GM21423 (cell line): ENCODE results near the gene SFXN5.
"Not testable (repeated sequence)": the region's sequence is repeated elsewhere in the genome, so short reads cannot be mapped to it uniquely, and the experiment has no call there.

Experiments
- ATAC-seq: cut with Tn5 transposase; IDR thresholded peaks from one replicate; pipeline ENCODE4 v1.9.1; 2021; ENCODE audit warnings: mild to moderate bottlenecking, moderate library complexity; ENCODE audit not compliant: unreplicated experiment

Gene SFXN5

GRCh38 chr2:73078457-73079411, 7.2 kb upstream of the SFXN5 start:
- no peak for ATAC-seq

- no peak for ATAC-seq
These were observed 5.9 kb upstream of the SFXN5 start for GRCh38 chr2:73077424-73077795.

DNA sequence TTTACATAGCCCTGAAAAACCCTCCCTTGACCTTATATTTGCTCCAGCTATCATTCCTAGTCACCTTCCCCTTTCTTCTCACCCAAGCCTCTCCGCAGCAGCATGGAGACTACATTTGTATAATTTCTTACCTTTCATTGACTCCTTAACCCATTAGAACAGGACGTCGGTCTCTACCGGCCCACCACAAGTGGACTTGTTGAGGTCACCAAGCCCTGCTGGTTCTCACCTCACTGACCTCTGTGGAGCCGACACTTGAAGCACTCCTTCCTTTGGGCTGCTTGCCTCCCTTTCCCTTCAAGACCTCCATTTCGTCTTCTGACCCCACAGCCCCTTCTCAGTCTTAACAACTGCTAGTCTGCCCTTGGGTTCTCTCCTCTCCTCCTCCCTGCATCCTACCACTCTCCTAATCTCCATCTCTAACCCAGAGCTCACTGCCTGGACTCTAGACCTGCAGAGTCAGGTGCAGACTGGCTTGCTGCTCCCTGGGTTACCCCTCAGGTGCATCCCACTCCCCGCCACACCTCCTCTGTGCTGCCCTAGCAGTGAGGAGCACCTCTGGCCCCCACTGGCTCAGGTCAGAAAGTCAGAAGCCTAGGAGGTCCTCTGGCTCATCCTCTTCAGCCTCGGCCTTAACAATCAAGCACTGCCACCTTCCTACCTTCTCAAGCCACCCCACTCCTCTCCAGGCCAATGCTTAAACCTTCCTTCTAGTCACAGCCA, 5.3 kb upstream of the SFXN5 start:
- no peak for ATAC-seq

DNA sequence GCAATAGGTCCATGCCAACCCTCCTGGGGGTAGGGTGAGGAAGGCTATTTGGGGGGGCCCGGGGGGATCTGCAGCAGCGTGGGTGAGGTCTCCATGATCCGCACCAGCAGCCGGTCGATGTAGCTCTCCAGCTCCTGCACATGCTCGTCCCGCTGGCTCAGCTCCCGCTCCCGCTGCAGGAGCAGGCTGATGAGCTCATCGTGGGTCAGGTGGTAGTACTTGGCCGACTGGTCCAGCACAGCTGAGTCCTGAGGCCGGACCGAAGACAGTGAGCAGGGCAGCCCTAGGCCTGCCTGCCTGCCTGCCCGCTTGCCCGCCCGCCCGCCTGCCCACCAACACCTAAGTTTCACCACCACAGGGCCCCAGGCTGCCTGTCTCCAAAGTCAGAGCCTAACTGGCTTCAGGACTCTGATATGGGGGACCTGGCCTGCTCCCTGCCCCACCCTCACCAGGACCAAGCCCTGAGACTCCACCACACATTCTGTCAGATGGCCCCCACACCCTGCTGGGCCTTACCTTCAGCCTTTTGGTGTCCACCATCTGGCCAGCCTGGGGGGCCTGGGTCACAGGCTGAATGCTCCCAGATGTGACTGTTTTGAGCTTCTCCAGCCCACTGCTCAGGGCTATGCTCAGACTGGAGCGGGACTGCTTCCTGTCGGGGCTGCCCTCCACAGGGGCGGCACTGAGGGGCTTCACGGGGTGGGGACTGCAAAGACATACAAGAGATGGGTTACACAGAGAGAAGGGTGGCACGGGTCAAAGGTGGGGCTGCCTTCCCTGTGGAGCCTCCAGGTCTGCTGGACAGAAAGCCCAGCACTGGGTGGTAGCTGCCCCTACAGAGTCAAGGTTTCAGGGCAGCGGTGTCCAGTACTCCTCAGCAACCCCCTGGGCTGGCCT, 4.2 kb upstream of the SFXN5 start:
- ATAC-seq: no peak

- no peak for ATAC-seq
These were observed 2.9 kb upstream of the SFXN5 start for GRCh38 chr2:73074110-73075069.

- ATAC-seq: no peak
These were observed 904 bp upstream of the SFXN5 start for GRCh38 chr2:73072416-73072815.

DNA sequence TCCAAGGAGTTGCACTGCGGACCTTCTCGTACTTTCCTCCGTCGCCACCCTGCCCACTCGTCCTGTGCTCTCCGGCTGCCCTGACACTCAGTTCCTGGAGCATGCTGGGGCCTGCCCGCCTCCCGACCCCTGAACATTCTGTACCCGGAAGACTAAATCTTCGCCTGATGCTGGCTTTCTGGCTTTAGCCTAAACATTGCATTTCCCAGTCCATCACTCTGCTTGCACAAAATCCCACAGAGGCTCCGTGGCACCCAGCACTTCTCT, 550 bp upstream of the SFXN5 start:
- ATAC-seq: peak; percentile 6

DNA sequence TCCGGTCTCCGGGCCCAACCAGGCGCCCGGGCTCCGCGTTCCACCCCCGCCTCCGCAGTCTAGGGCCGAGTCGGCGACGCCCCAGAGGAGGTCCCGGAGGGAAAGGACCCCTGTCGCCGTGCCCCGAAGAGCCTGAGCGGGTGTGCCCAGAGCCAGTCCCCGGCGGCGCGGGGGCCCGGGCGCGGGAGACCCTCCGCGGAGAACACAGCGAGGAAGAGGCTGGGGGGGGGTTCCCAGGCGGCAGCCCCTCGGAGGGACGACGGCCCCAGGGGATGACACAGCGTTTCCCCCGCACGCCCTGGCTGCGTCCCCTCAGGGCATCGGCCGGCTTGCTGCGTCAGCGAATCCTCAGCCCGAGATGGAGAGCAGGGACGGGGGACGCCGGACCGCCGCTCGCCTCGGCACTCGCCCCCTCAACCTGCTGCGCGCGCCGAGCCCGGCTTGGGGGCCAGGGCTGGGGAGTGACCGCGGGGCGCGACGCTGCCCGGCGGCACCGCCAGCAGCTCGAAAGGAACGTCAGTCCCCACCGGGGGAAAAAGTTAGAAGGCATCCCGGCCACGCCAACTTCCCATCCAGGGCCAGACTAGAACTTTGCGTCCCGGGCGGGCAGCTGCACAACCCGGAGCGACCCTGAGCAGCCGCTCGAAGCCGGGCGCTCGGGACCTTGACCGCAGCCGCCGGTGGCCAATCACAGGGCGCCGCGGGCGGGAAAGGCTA, 711 bp downstream of the SFXN5 start:
- ATAC-seq: peak; percentile 21

- no peak for ATAC-seq
These were observed 1.5 kb downstream of the SFXN5 start for GRCh38 chr2:73069855-73070642.

DNA sequence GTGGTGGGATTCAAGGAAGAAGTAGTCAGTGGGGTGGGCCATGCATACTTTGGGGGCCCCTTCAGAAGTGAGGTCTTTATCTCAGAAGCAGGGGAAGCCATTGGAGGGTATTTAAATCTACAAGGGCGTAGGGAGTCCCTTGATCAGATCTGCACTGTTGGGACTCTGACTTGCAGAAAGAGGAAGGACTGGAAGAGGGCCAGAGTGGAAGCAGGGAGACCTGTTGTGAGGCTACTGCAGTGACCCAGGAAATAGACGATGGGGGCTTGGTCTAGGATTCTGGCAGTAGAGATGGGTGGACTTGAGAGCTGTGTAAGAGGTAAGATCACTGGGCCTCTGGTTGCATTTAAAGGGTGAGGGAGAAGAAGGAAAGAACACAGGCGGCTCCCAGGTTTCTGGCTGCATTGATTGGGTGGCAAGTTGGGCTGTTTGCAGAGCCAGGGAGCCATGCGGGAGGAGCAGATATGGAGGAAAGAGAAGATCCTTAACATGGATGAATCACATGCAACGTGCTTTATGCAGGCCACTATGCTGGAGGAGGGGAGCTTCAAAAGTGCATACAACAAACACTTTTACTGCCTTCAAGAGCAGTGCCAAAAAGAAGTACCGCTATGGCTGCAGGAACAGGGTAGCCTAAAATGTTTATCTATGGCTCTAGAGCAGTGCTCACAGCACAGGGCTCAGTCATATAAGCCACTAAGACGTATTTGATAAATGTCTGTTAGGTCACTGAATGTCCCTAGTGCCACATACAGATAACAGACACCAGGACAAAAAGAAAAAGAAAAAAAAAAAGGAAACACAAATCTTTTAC, 2.3 kb downstream of the SFXN5 start:
- no peak for ATAC-seq

DNA sequence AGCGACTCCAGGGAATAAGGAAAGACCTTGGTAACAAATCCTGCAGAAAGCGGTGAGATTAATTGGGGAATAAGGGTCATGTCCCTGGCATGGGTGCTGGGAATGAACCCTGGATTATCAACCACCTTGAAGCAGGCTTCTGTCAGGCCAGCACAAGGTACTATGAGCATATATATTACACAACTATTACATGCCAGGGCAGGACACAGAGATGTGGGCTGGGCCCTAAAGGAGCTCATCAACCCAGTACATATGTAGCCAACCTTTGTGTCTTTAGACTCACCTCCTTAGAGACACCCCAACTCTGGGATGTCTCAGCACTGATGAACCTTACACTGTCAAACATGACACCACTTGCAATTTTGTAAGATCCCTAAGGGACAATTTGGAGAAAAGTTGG, 3.4 kb downstream of the SFXN5 start:
- no peak for ATAC-seq

DNA sequence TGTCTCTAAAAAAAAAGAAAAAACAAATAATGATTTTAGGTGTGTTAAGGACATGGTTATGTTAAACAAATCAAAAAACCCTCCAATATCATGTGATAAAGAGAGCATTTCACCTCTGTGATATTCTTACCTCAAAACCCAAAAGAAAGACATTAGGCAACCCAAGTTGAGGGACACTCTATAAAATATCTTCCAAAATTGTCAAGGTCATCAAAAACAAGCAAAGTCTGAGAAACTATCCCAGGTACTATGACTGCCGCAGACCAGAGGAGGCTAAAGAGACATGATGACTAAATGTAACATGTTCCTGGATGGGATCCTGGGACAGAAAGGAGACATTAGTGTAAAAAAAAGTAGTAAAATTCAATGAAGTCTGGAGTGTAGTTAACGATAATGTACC, 4.5 kb downstream of the SFXN5 start:
- ATAC-seq: no peak

DNA sequence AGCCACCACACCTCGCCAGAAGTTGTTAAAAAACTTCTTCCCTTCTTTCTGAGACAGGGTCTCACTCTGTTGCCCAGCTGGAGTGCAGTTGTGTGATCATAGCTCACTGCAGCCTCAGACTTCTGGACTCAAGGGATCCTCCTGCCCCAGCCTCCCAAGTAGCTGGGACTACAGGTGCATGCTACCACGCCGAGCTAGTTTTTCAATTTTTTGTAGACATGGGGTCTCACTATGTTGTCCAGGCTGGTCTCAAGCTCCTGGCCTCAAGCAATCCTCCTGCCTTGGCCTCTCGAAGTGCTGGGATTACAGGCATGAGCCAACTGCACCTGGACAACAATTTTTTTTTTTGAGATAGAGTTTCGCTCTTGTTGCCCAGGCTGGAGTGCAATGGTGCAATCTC, 6.4 kb downstream of the SFXN5 start:
- ATAC-seq: not testable (repeated sequence)

GRCh38 chr2:73063909-73064875, 7.3 kb downstream of the SFXN5 start:
- no peak for ATAC-seq

GRCh38 chr2:73063472-73063871, 8.0 kb downstream of the SFXN5 start:
- no peak for ATAC-seq

DNA sequence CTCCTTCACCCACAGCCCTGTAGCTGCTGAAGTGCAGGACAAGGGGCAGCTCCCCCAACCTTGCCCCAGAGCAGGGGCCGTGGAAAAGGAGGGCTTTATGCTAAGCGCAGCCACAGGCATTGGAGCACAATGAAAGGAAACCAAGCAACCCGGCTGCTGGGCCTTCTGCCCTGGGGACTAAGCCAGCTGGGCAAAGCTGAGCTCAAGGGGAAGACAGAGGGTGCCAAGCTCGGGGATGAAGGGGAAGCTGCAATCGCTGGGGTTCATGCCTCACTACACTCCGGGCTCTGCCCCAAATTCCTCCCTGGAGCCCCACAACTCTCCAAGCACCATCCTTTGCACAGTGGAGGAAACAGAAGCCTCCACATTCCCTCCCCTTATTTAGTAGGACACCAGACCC, 12.4 kb downstream of the SFXN5 start:
- no peak for ATAC-seq

DNA sequence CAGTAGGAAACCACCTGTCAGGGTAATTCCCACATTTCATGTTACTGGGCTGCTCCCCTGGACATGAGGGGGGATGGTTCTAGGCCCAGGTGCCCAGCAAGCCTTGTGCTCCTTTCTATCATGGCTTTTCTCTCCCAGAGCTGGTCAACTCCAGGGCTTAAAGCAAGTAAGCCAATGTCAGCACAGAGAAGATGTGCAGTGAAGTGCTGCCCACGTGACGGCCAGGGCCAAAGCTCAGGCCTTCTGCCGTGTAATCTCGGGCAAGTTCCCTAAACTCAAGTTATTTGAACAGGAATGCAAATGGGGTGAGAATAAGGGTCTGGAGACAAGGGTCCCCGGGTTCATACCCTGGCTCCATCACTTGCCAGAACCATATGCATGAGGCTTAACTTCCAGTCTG, 16.5 kb downstream of the SFXN5 start:
- ATAC-seq: no peak
